GM12892 (cell line): Measurements from ENCODE around the gene MACROD1.
"Not testable (repeated sequence)": the region's sequence is repeated elsewhere in the genome, so short reads cannot be mapped to it uniquely, and the experiment has no call there.

Experiments
- DNase-seq: peaks from one replicate; pipeline ENCODE4 v3.0.0; 2011; ENCODE audit not compliant: insufficient read length
- FAIRE-seq: peaks from 2 replicates; lab custom pipeline; 2011; peaks lifted over from hg19 to GRCh38; lab: Jason Lieb, UNC
- POLR2A ChIP-seq: IDR thresholded peaks from 2 replicates; pipeline ENCODE4 v1.6.1; 2011; ENCODE audit warnings: low read depth, low read length, control low read depth
- POLR2AphosphoS5 ChIP-seq: IDR thresholded peaks from 2 replicates; pipeline ENCODE4 v1.6.1; 2011; ENCODE audit warnings: low read depth, low read length, control low read depth
- TAF1 ChIP-seq: IDR thresholded peaks from 2 replicates; pipeline ENCODE4 v1.6.1; 2011; ENCODE audit warnings: low read depth, mild to moderate bottlenecking, control low read depth, low read length, borderline replicate concordance

The MACROD1 gene

GRCh38 chr11:63970902-63971301 lies 195.0 kb downstream of the MACROD1 start:
- no peak for FAIRE-seq
- no peak for DNase-seq

GRCh38 chr11:63969461-63969860 lies 196.5 kb downstream of the MACROD1 start:
- FAIRE-seq: no peak
- no peak for TF ChIP-seq TAF1
- no peak for TF ChIP-seq POLR2A
- TF ChIP-seq POLR2AphosphoS5: no peak

More at GRCh38 chr11:63970902-63971301, 195.0 kb downstream of the MACROD1 start:
- TF ChIP-seq POLR2A: no peak
- TF ChIP-seq TAF1: no peak
- no peak for TF ChIP-seq POLR2AphosphoS5

GRCh38 chr11:63966444-63966843 lies 199.5 kb downstream of the MACROD1 start:
- TF ChIP-seq POLR2A (no peak), POLR2AphosphoS5 (no peak), TAF1 (no peak)
- DNase-seq (no peak), FAIRE-seq (no peak)

More at GRCh38 chr11:63969461-63969860, 196.5 kb downstream of the MACROD1 start:
- no peak for DNase-seq

- not testable (repeated sequence) for FAIRE-seq, DNase-seq
These were observed 202.0 kb downstream of the MACROD1 start for GRCh38 chr11:63963895-63964294.

GRCh38 chr11:63961608-63962412 lies 204.1 kb downstream of the MACROD1 start:
- no peak for DNase-seq
- TF ChIP-seq TAF1 (no peak), POLR2AphosphoS5 (no peak), POLR2A (no peak)
- FAIRE-seq: no peak

GRCh38 chr11:63958008-63958407 lies 207.9 kb downstream of the MACROD1 start:
- FAIRE-seq: no peak
- no peak for DNase-seq
- TF ChIP-seq POLR2AphosphoS5 (no peak), POLR2A (no peak), TAF1 (no peak)

GRCh38 chr11:63952570-63952969 lies 213.3 kb downstream of the MACROD1 start:
- FAIRE-seq: no peak
- DNase-seq: no peak
- TF ChIP-seq POLR2AphosphoS5 (no peak), POLR2A (no peak), TAF1 (no peak)

GRCh38 chr11:63951779-63952536 lies 214.0 kb downstream of the MACROD1 start:
- TF ChIP-seq TAF1: 0 out of 2 replicates have a peak, but pooled peaks have one; percentile 22
- TF ChIP-seq POLR2A: peak; percentile 53; the same call in 1 of the 2 replicates
- peak; percentile 56; the same call in 1 of the 2 replicates for TF ChIP-seq POLR2AphosphoS5
- DNase-seq (no peak), FAIRE-seq (no peak)
